Hepatocyte (in vitro differentiated cells): Measurements from ENCODE around the gene TTC9.

Source experiments
- CTCF ChIP-seq: fragments of 200-600 bp; sonication (generic); IDR thresholded peaks from 2 replicates; pipeline ENCODE4 v1.5.1; 2016; ENCODE audit warnings: antibody characterized with exemption, mild to moderate bottlenecking; ENCODE audit not compliant: poor library complexity
- EZH2 ChIP-seq: fragments of 200-600 bp; sonication (generic); IDR thresholded peaks from 2 replicates; pipeline ENCODE4 v1.6.1; 2016; ENCODE audit warnings: antibody characterized with exemption, mild to moderate bottlenecking, borderline replicate concordance
- EZH2phosphoT487 ChIP-seq: fragments of 200-600 bp; sonication (generic); IDR thresholded peaks from one replicate; pipeline ENCODE4 v1.6.1; 2018; ENCODE audit warnings: antibody characterized with exemption, mild to moderate bottlenecking, low read depth, moderate library complexity; ENCODE audit not compliant: unreplicated experiment, severe bottlenecking

- TF ChIP-seq CTCF (no peak), EZH2 (no peak), EZH2phosphoT487 (no peak)
These were observed 81.6 kb downstream of the TTC9 start for GRCh38 chr14:70723276-70723675.
